OCI-LY3 (cell line): ENCODE results near the gene PRODH.
"Not testable (repeated sequence)": the region's sequence is repeated elsewhere in the genome, so short reads cannot be mapped to it uniquely, and the experiment has no call there.

Experiments
- EZH2phosphoT487 ChIP-seq: fragments of 200-600 bp; shearing (Covaris generic); IDR thresholded peaks from 2 replicates; pipeline ENCODE4 v1.6.1; 2018; ENCODE audit warnings: antibody characterized with exemption, mixed run types, low read depth
- TF ChIP-seq, protein P1 (sequence below): fragments of 200-600, 300-600 bp; sonication (generic); IDR thresholded peaks from 2 replicates; pipeline ENCODE4 v1.5.1; 2014; ENCODE audit warnings: antibody characterized with exemption, low read length, low read depth

DNA sequence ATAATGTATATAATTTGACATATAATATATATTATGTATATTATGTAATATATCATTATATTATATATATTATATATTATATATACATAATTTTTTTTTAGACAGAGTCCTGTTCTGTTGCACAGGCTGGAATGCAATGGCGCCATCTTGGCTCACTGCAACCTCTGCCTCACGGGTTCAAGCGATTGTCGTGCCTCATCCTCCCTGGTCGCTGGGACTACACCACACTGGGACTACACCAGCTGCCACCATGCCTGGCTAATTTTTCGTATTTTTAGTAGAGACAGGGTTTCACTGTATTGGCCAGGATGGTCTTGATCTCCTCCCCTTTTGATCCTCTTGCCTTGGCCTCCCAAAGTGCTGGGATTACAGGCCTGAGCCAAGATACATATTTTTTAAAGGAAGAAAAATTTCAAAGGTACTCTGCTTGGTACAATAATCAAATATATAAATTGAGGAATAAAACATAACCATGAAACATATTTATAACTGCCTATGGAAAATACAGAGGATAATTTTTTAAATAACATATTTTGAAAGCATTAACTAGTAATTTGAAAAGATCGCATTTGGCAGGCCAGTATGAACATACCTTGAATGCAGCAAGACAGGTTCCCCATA, 39.9 kb downstream of the PRODH start:
- TF ChIP-seq, protein P1, sequence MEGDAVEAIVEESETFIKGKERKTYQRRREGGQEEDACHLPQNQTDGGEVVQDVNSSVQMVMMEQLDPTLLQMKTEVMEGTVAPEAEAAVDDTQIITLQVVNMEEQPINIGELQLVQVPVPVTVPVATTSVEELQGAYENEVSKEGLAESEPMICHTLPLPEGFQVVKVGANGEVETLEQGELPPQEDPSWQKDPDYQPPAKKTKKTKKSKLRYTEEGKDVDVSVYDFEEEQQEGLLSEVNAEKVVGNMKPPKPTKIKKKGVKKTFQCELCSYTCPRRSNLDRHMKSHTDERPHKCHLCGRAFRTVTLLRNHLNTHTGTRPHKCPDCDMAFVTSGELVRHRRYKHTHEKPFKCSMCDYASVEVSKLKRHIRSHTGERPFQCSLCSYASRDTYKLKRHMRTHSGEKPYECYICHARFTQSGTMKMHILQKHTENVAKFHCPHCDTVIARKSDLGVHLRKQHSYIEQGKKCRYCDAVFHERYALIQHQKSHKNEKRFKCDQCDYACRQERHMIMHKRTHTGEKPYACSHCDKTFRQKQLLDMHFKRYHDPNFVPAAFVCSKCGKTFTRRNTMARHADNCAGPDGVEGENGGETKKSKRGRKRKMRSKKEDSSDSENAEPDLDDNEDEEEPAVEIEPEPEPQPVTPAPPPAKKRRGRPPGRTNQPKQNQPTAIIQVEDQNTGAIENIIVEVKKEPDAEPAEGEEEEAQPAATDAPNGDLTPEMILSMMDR: not testable (repeated sequence)
- not testable (repeated sequence) for TF ChIP-seq EZH2phosphoT487
